Aortic smooth muscle cell (primary cell): ENCODE measurements around the gene KCNJ11. TPM values are rescaled to one million over a fixed set of nuclear protein-coding genes. Genes with fewer than 3 reads are reported as not detected.

ENCODE experiments used
- total RNA-seq: library from RNA; depleted of rRNA; stranded (reverse); fragments of >200 nt; gene quantifications from 2 replicates; pipeline ENCODE4 v1.2.3, GENCODE V29; 2014

The KCNJ11 gene
- total RNA-seq: not detected in 2 replicates

GRCh38 chr11:17388609-17389210 is at the start of gene KCNJ11:
KCNJ11 (minus strand) TSS chr11:17388659; CDS start chr11:17388091, 568 bp downstream.

GRCh38 chr11:17351510-17352176 is 36.8 kb downstream of the KCNJ11 start, which contains the start of gene NCR3LG1:
NCR3LG1 (plus strand) TSS chr11:17351800; CDS start chr11:17351970, 170 bp downstream.

Other genes starting within 250 kb of the KCNJ11 start
- gene PIK3C2A, start 180.7 kb downstream of the KCNJ11 start, total RNA-seq: 51.5 and 59.6 TPM in 2 replicates
- gene NUCB2, start 111.9 kb downstream of the KCNJ11 start, total RNA-seq: 165 and 186 TPM in 2 replicates
- 5.2 and 6.6 TPM in 2 replicates for gene NCR3LG1, start 36.9 kb downstream of the KCNJ11 start, total RNA-seq
- not detected in 2 replicates for gene ABCC8, start 88.2 kb upstream of the KCNJ11 start, total RNA-seq
- gene USH1C, start 155.8 kb upstream of the KCNJ11 start, total RNA-seq: not detected in 2 replicates
- gene OTOG, start 158.6 kb upstream of the KCNJ11 start, total RNA-seq: not detected in 2 replicates